Endothelial cell of umbilical vein (primary cell): ENCODE results near the gene LFNG. TPM values are rescaled to one million over a fixed set of nuclear protein-coding genes. Genes with fewer than 3 reads are reported as not detected.

Source experiments
- BruUV-seq: library from RNA; stranded (reverse); fragments of 400-500 nt; replicated peaks from 2 replicates; lab custom pipeline; 2021; lab: Mats Ljungman, UMichigan
- CTCF ChIA-PET: fragments of 300-600, 350-600 bp; sonication (Branson Sonifier 250); formaldehyde crosslinking; loops from one replicate; lab custom pipeline; 2021; ENCODE audit warnings: antibody characterized with exemption, inconsistent platforms; lab: Charles Lee
- POLR2A ChIA-PET: fragments of 300-600, 350-600 bp; sonication (Branson Sonifier 250); formaldehyde crosslinking; loops from one replicate; lab custom pipeline; 2021; ENCODE audit warnings: antibody characterized with exemption, inconsistent platforms; lab: Charles Lee
- DNase-seq: peaks from one replicate; pipeline ENCODE4 v3.0.0-alpha.2; 2011; ENCODE audit warnings: low read depth, low spot score
- FAIRE-seq: peaks from 2 replicates; lab custom pipeline; 2011; peaks lifted over from hg19 to GRCh38; lab: Jason Lieb, UNC
- H2AFZ ChIP-seq: 2 replicates; pipeline ENCODE4 v1.6.0; 2012; ENCODE audit warnings: low read depth, low read length, control low read depth, inconsistent platforms
- H3K27ac ChIP-seq: 2 replicates; pipeline ENCODE4 v1.5.1; 2011; ENCODE audit warnings: low read depth, mild to moderate bottlenecking, control low read depth, low read length, moderate library complexity; ENCODE audit not compliant: insufficient read depth
- H3K27me3 ChIP-seq, 2 experiments: 2 replicates each; pipeline versions ENCODE4 v1.6.0 to v1.6.1; 2011; ENCODE audit warnings: low read length in 2 of 2, mixed read lengths in 1 of 2; ENCODE audit not compliant: control insufficient read depth in 2 of 2, insufficient read depth in 2 of 2
- H3K36me3 ChIP-seq, 2 experiments: 2 replicates in 1 of 2; 3 replicates in 1 of 2; pipeline ENCODE4 v1.5.1; 2011; ENCODE audit warnings: low read length in 2 of 2, mild to moderate bottlenecking in 1 of 2, moderate library complexity in 1 of 2; ENCODE audit not compliant: control insufficient read depth in 2 of 2, insufficient read depth in 2 of 2; ENCODE audit errors: extremely low read depth in 1 of 2
- H3K4me1 ChIP-seq: 3 replicates; pipeline ENCODE4 v1.5.1; 2011; ENCODE audit warnings: mild to moderate bottlenecking, low read length; ENCODE audit not compliant: control insufficient read depth, insufficient read depth; ENCODE audit errors: extremely low read depth
- H3K4me2 ChIP-seq: 2 replicates; pipeline ENCODE4 v1.6.1; 2011; ENCODE audit warnings: low read length, control low read depth, mixed read lengths; ENCODE audit not compliant: insufficient read depth
- H3K4me3 ChIP-seq, 3 experiments: fragments of 200-600 bp in 1 of 3; sonication (generic), shearing (Covaris generic) in 1 of 3; replicated peaks in 1 of 3; 2 replicates each; pipeline ENCODE4 v1.5.1; 2011 to 2016; ENCODE audit warnings: control low read depth in 3 of 3, low read length in 3 of 3, mild to moderate bottlenecking in 2 of 3, inconsistent platforms in 1 of 3, low read depth in 1 of 3, moderate library complexity in 1 of 3; ENCODE audit not compliant: insufficient read depth in 1 of 3
- H3K79me2 ChIP-seq: 2 replicates; pipeline ENCODE4 v1.6.0; 2012; ENCODE audit warnings: low read length, inconsistent platforms; ENCODE audit not compliant: control insufficient read depth, insufficient read depth
- H3K9ac ChIP-seq: replicated peaks from 2 replicates; pipeline ENCODE3; 2011; ENCODE audit warnings: low read length, control low read depth; ENCODE audit not compliant: insufficient read depth; ENCODE audit errors: extremely low read depth
- H3K9me1 ChIP-seq: replicated peaks from 3 replicates; pipeline ENCODE4 v1.6.0; 2011; ENCODE audit warnings: mild to moderate bottlenecking, low read length; ENCODE audit not compliant: control insufficient read depth, insufficient read depth; ENCODE audit errors: extremely low read depth
- H3K9me3 ChIP-seq: replicated peaks from 2 replicates; pipeline ENCODE4 v1.5.1; 2012; ENCODE audit warnings: low read length, inconsistent platforms; ENCODE audit not compliant: control insufficient read depth, insufficient read depth
- H4K20me1 ChIP-seq: replicated peaks from 2 replicates; pipeline ENCODE3; 2011; ENCODE audit warnings: mild to moderate bottlenecking, low read length; ENCODE audit not compliant: control insufficient read depth, insufficient read depth; ENCODE audit errors: extremely low read depth
- EZH2 ChIP-seq: IDR thresholded peaks from 2 replicates; pipeline ENCODE4 v1.6.1; 2012; ENCODE audit warnings: borderline replicate concordance, low read depth, mild to moderate bottlenecking, moderate library complexity, low read length, inconsistent platforms; ENCODE audit not compliant: severe bottlenecking
- FOS ChIP-seq: IDR thresholded peaks from 2 replicates; pipeline ENCODE4 v1.6.1; 2011; ENCODE audit warnings: mild to moderate bottlenecking, low read length, moderate library complexity, borderline replicate concordance; ENCODE audit not compliant: insufficient read depth
- GATA2 ChIP-seq: IDR thresholded peaks from 2 replicates; pipeline ENCODE4 v1.7.0; 2011; ENCODE audit warnings: low read depth, mild to moderate bottlenecking, moderate library complexity, mixed read lengths, low read length; ENCODE audit not compliant: insufficient read length, insufficient read depth
- JUN ChIP-seq: IDR thresholded peaks from 2 replicates; pipeline ENCODE4 v1.6.1; 2011; ENCODE audit warnings: borderline replicate concordance, low read depth; ENCODE audit not compliant: insufficient read length, insufficient read depth
- MYC ChIP-seq: IDR thresholded peaks from one replicate; pipeline ENCODE4 v1.6.1; 2011; ENCODE audit warnings: mild to moderate bottlenecking, low read depth, low read length
- POLR2A ChIP-seq: IDR thresholded peaks from 2 replicates; pipeline ENCODE4 v1.6.1; 2012; ENCODE audit warnings: low read depth, mild to moderate bottlenecking, control low read depth, low read length
- POLR2AphosphoS5 ChIP-seq: IDR thresholded peaks from 2 replicates; pipeline ENCODE4 v1.6.1; 2012; ENCODE audit warnings: low read depth, mild to moderate bottlenecking, control low read depth, low read length, moderate library complexity; ENCODE audit not compliant: insufficient read depth
- dilution Hi-C: fragments of 300-500 bp; cut with MboI; formaldehyde crosslinking; loops from one replicate; pipeline ENCODE4 v1.15.0; 2019; ENCODE audit warnings: low sequenced_read_pairs; ENCODE audit not compliant: extremely low pct_ligation_motif_present
- intact Hi-C: fragments of 100-400 bp; cut with micrococcal nuclease; formaldehyde crosslinking; loops from one replicate; pipeline ENCODE4 v1.10.0; 2022
- polyA plus RNA-seq, 4 experiments: library from polyadenylated mRNA; depleted of rRNA in 3 of 4; stranded (reverse) in 3 of 4; unstranded in 1 of 4; fragments of >200 nt; gene quantifications; 2 replicates each; pipeline versions ENCODE4 v1.2.1 to v1.2.3, GENCODE V29; 2011 to 2012; ENCODE audit warnings: missing spikeins in 1 of 4
- total RNA-seq: library from RNA; stranded (reverse); gene quantifications from 2 replicates; pipeline ENCODE4 v1.2.3, GENCODE V29; 2021
- TF ChIP-seq, protein P1 (sequence below): IDR thresholded peaks from 2 replicates; pipeline ENCODE4 v1.6.1; 2011; ENCODE audit not compliant: insufficient read depth, insufficient read length
- TF ChIP-seq, protein P2 (sequence below), 2 donors: IDR thresholded peaks; 1 replicate in 1 of 2; 2 replicates in 1 of 2; pipeline ENCODE4 v1.5.1; 2011; ENCODE audit warnings: low read length in 2 of 2, mild to moderate bottlenecking in 2 of 2, moderate library complexity in 2 of 2, control low read depth in 1 of 2, inconsistent platforms in 1 of 2, low read depth in 1 of 2; ENCODE audit not compliant: insufficient read depth in 1 of 2; ENCODE audit errors: extremely low read depth in 1 of 2

LFNG gene
- total and polyA plus RNA-seq, 2 donors (not counting 3 experiments of a cell fraction or from before 2014, with no cell fraction given) = 12.6 to 13.1 TPM

- POLR2A ChIA-PET = no interaction called here
- Histone ChIP-seq H3K4me3 (peak within 1 kb of the TSS; percentile 73 to 75 (median 74)), H2AFZ (peak within 1 kb of the TSS; percentile 64), H3K79me2 (peaks cover 15% of the 10 kb centered on the region), H4K20me1 (no peaks in the 10 kb centered on the region), H3K27ac (peak within 1 kb of the TSS; percentile 72), H3K36me3 (no peaks in the 10 kb centered on the region), H3K9me1 (no peaks in the 10 kb centered on the region), H3K27me3 (no peaks in the 10 kb centered on the region), H3K4me1 (peaks cover 12% of the 10 kb centered on the region), H3K9ac (peak within 1 kb of the TSS; percentile 77), H3K9me3 (no peaks in the 10 kb centered on the region), H3K4me2 (peak within 1 kb of the TSS; percentile 82)
- TF ChIP-seq POLR2A (peak; percentile 51), FOS (no peak), POLR2AphosphoS5 (peak; percentile 57), GATA2 (no peak), MYC (no peak), JUN (no peak), EZH2 (no peak)
- TF ChIP-seq, protein P1, sequence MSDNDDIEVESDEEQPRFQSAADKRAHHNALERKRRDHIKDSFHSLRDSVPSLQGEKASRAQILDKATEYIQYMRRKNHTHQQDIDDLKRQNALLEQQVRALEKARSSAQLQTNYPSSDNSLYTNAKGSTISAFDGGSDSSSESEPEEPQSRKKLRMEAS = no peak
- TF ChIP-seq, protein P2, sequence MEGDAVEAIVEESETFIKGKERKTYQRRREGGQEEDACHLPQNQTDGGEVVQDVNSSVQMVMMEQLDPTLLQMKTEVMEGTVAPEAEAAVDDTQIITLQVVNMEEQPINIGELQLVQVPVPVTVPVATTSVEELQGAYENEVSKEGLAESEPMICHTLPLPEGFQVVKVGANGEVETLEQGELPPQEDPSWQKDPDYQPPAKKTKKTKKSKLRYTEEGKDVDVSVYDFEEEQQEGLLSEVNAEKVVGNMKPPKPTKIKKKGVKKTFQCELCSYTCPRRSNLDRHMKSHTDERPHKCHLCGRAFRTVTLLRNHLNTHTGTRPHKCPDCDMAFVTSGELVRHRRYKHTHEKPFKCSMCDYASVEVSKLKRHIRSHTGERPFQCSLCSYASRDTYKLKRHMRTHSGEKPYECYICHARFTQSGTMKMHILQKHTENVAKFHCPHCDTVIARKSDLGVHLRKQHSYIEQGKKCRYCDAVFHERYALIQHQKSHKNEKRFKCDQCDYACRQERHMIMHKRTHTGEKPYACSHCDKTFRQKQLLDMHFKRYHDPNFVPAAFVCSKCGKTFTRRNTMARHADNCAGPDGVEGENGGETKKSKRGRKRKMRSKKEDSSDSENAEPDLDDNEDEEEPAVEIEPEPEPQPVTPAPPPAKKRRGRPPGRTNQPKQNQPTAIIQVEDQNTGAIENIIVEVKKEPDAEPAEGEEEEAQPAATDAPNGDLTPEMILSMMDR (IDR thresholded peaks at IDR 0.05; ENCODE audit: extremely low read depth in 1 of 2, insufficient read depth in 1 of 2, low read depth in 1 of 2, low read length in 2 of 2) = no peak
- intact Hi-C loops (loop anchor here (5.0 kb wide), 2 partner anchors 104 to 106 kb away; no protein-coding TSS in a partner anchor), dilution Hi-C loops (no loop called here)
- peak; percentile 81 for FAIRE-seq
- CTCF ChIA-PET = interaction anchor here (0.9 to 2.6 kb wide), 3 partner anchors 12 to 123 kb away, joined by 3 to 8 read pairs (median 3); no protein-coding TSS in a partner anchor
- peak; percentile 87 for DNase-seq
- no TSS peak for BruUV-seq
Observed at GRCh38 chr7:2558629-2559282, 39.2 kb downstream of the LFNG start, which contains the start of gene IQCE. TSS of gene IQCE (plus strand) at chr7:2558979. CDS start at chr7:2559182, 203 bp downstream.
